K562 (cell line): ENCODE measurements around the gene FCGR3B. TPM values are rescaled to one million over a fixed set of nuclear protein-coding genes. Genes with fewer than 3 reads are reported as not detected.

ENCODE experiments used
- AFF1 ChIP-seq, 2 experiments: fragments of 450-650 bp; IDR thresholded peaks; 2 replicates each; pipeline ENCODE4 v1.6.1; 2018; ENCODE audit warnings: mild to moderate bottlenecking in 2 of 2, low read depth in 1 of 2; ENCODE audit not compliant: partially characterized antibody in 2 of 2
- ATF6 ChIP-seq: sonication (generic); formaldehyde crosslinking; IDR thresholded peaks from 2 replicates; pipeline ENCODE4 v1.4.0; 2020; ENCODE audit warnings: mild to moderate bottlenecking, missing genetic modification reagents
- BACH1 ChIP-seq: fragments of 200-800 bp; sonication (Bioruptor generic); IDR thresholded peaks from 2 replicates; pipeline ENCODE4 v1.6.1; 2016; ENCODE audit warnings: missing genetic modification characterization, missing compliant biosample characterization
- BHLHE40 ChIP-seq: IDR thresholded peaks from 2 replicates; pipeline ENCODE4 v1.6.1; 2011; ENCODE audit warnings: low read length, improper control_type of control experiment
- CTCF ChIP-seq, 3 experiments: IDR thresholded peaks in 2 of 3; conservative IDR thresholded peaks in 1 of 3; 2 replicates each; pipeline ENCODE4 v1.5.1; 2011 to 2012; ENCODE audit warnings: low read length in 3 of 3, mild to moderate bottlenecking in 3 of 3, control low read depth in 2 of 3, improper control_type of control experiment in 1 of 3, inconsistent platforms in 1 of 3, low read depth in 1 of 3, mixed read lengths in 1 of 3, moderate library complexity in 1 of 3; ENCODE audit not compliant: insufficient read depth in 2 of 3
- DPF2 ChIP-seq: fragments of 450-650 bp; IDR thresholded peaks from 2 replicates; pipeline ENCODE4 v1.6.1; 2016
- EP300 ChIP-seq: IDR thresholded peaks from 2 replicates; pipeline ENCODE4 v1.6.1; 2012; ENCODE audit warnings: low read length, improper control_type of control experiment
- KAT7 ChIP-seq: sonication (generic); formaldehyde crosslinking; IDR thresholded peaks from 2 replicates; pipeline ENCODE4 v1.8.0; 2022; ENCODE audit warnings: missing genetic modification reagents, mild to moderate bottlenecking, borderline replicate concordance
- MTA3 ChIP-seq: fragments of 450-650 bp; formaldehyde crosslinking; IDR thresholded peaks from 2 replicates; pipeline ENCODE4 v1.6.1; 2017; ENCODE audit warnings: mild to moderate bottlenecking, borderline replicate concordance
- NFIC ChIP-seq: fragments of 450-650 bp; IDR thresholded peaks from 2 replicates; pipeline ENCODE4 v1.6.1; 2017; ENCODE audit warnings: mild to moderate bottlenecking, inconsistent platforms
- ZNF3 ChIP-seq: fragments of 250-450 bp; sonication (Bioruptor Pico); IDR thresholded peaks from 2 replicates; pipeline ENCODE4 v1.5.0; 2021; ENCODE audit warnings: mild to moderate bottlenecking, moderate library complexity
- ZNF592 ChIP-seq: fragments of 450-650 bp; IDR thresholded peaks from 2 replicates; pipeline ENCODE4 v1.6.1; 2017; ENCODE audit warnings: antibody characterized with exemption, mild to moderate bottlenecking
- polyA plus RNA-seq, 8 experiments: library from polyadenylated mRNA; depleted of rRNA in 4 of 8; stranded (reverse) in 5 of 8; unstranded in 3 of 8; fragments of >200 nt; fragmentation: Nextera tagmentation in 2 of 8; fragmentation: Illumina TruSeq in 1 of 8; extraction: Ambion mirVana in 2 of 8; extraction: Trizol in 1 of 8; gene quantifications; 2 replicates each; pipeline versions ENCODE4 v1.2.1 to v1.2.3, GENCODE V29; 2011 to 2014; ENCODE audit warnings: inconsistent platforms in 1 of 8, missing spikeins in 1 of 8
- total RNA-seq, 7 experiments: library from RNA; depleted of rRNA in 6 of 7; stranded (reverse); fragments of >200 nt in 6 of 7; fragmentation: Illumina TruSeq in 2 of 7; extraction: Trizol in 2 of 7; gene quantifications; 2 replicates each; pipeline versions ENCODE4 v1.2.1 to v1.2.3, GENCODE V29; 2011 to 2021; ENCODE audit warnings: low replicate concordance in 1 of 7

Gene FCGR3B
- total and polyA plus RNA-seq, 9 of the 15 experiments (the other 6 are each of a cell fraction or from before 2014, with no cell fraction given) = 0.18 to 1.1 (median 0.40) TPM

- peak in 2 of 3 experiments; percentile 5 to 7; a peak in 2 of 6 replicates for TF ChIP-seq CTCF (IDR thresholded peaks at IDR 0.05 in 2 of 3, conservative IDR thresholded peaks at IDR 0.05 in 1 of 3; ENCODE audit: insufficient read depth in 2 of 3, low read depth in 1 of 3, low read length in 3 of 3)
- TF ChIP-seq ZNF3 = 0 out of 2 replicates have a peak, but pooled peaks have one; percentile 37
- TF ChIP-seq ZNF592 = peak; percentile 86
- peak; percentile 9; the same call in 1 of the 2 replicates for TF ChIP-seq BHLHE40
- peak; percentile 24; the same call in 1 of the 2 replicates for TF ChIP-seq MTA3
- peak in 1 of 2 experiments; percentile 50 for TF ChIP-seq AFF1 (IDR thresholded peaks at IDR 0.05; ENCODE audit: low read depth in 1 of 2, partially characterized antibody in 2 of 2)
- TF ChIP-seq NFIC = peak; percentile 68
- TF ChIP-seq ATF6 (CRISPR knock-in tag) = 0 out of 2 replicates have a peak, but pooled peaks have one; percentile 21
- TF ChIP-seq DPF2 = 0 out of 2 replicates have a peak, but pooled peaks have one; percentile 9
- TF ChIP-seq KAT7 = peak; percentile 73; the same call in 1 of the 2 replicates
- peak; percentile 55 for TF ChIP-seq EP300
- peak; percentile 87 for TF ChIP-seq BACH1 (tag)
Observed at GRCh38 chr1:161621181-161622000, 9.6 kb downstream of the FCGR3B start (continued).
